Measurements from ENCODE around the gene MITF.

Gene MITF

DNA sequence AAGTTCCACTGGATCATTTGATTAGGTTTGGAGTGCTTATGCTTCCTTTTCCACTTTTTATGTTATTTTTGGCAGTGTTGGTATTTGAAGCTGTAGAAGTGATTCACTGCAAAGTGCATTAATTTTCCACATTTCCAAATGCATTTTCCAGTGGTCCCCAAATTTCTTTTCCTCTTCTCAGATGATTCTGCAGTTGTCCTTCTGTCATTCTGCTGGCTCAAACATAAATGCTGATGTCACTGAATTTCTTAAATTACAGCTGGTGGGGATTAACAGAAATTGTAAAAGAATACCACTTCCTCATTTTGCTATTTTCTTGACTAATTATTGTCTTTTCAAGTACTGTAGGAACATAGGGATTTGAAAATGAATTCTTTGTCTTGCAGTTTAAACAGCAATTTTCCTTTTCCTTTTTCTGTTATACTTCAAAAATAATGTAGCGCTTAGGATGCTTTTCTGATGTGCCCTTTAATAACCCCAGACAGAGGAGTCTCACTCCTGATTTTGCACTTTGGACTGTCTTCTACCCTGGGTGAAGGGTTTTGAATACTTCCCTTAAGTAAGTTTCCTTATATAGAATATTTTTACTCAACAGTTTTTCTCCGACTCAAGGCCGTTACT is 25.0 kb downstream of the MITF start:
- Mint-ChIP-seq H3K27me3 (no peaks in the 10 kb centered on the region), H3K4me3 (no peak overlapping the region), H3K27ac (no peak overlapping the region), H3K9me3 (no peaks in the 10 kb centered on the region), H3K4me1 (no peaks in the 10 kb centered on the region)
- DNase-seq: no peak
- no peak for ATAC-seq

DNA sequence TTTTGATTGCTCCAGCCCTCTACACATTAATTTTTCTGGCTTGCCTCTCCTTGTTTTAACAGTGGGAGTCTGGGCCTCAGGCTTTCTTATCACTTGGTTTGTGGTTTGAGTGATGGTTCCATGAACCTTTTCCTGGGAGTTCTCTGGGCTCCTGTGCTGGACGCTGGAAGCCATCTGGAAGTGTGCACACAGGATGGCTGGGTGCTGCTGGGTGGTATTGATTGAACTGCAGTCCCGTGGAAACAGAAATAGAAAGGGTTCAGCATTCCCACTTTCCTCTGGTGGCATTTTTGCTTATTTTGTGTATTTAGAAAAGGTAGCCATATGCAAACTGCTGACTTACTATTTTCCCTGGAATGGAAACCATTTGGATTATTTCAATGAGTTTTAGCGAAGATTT is 25.6 kb downstream of the MITF start:
- H3K27me3 Mint-ChIP-seq: no peaks in the 10 kb centered on the region
- no peak for DNase-seq
- H3K27ac Mint-ChIP-seq: no peak overlapping the region
- no peaks in the 10 kb centered on the region for H3K4me1 Mint-ChIP-seq
- H3K4me3 Mint-ChIP-seq: no peak overlapping the region
- H3K9me3 Mint-ChIP-seq: no peaks in the 10 kb centered on the region
- ATAC-seq: no peak

DNA sequence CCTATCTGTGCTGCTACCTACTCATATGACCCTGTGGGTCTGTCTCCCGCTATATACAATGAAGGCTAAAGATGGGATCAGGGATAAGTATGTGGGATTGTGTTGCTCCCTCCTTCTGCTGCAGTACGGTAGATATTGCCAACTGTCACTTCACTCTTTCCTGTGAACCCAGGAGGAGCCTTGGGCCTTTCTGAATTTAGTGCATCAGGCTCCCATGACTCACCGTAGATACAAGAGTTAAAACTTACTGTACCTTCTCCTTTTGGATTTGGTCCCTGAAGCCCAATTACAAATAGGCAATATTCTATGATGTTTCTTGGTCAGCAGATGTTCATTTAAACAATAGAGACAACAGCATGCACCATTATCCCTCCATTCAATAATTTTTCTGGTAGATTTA is 27.4 kb downstream of the MITF start:
- no peak for DNase-seq
- Mint-ChIP-seq H3K9me3 (no peaks in the 10 kb centered on the region), H3K4me1 (no peaks in the 10 kb centered on the region), H3K27ac (no peak overlapping the region), H3K4me3 (no peak overlapping the region), H3K27me3 (no peaks in the 10 kb centered on the region)
- ATAC-seq: no peak

DNA sequence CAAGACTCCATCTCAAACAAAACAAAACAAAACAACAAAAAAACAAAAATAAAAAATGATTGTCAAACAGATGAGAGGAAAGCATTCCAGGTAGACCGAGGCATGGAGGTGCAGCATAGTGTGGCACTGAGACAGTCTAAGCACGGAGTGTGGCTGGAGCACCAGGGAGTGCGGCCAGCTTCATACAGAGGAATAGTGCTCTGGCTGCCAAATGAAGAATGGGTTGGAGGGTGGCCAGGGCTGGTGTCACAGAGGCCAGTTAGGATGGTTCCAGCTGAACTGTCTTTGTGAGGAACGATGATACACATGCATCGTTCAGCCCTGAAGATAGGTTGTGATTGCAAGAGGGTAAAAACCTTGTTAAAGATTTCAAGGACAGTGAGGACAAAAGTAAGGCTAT is 28.3 kb downstream of the MITF start:
- DNase-seq: no peak

DNA sequence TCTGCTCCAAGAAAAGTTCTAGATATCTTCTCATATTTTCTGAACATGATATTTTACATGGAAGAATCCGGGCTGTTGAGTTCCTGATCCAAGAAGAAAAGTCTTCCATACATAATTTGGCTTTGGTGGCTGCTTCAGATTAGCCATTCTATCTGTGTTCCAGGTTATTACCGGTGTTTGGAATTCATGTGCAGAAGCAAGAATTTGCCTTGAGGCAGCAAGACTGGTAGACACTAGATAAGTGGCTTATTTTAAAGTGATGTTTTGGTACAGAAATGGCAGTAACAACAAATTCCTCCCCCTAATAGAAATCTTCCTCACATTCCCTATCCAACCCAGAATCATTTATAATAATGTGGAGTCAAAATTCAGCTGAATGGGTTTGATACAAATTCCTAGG is 29.2 kb downstream of the MITF start:
- no peaks in the 10 kb centered on the region for H3K4me1 Mint-ChIP-seq
- H3K9me3 Mint-ChIP-seq: peaks cover 0 to 6% of the 10 kb centered on the region in 2 donors
- H3K27me3 Mint-ChIP-seq: peaks cover 6% of the 10 kb centered on the region
- ATAC-seq (no peak), DNase-seq (no peak)
- H3K27ac Mint-ChIP-seq: no peak overlapping the region
- H3K4me3 Mint-ChIP-seq: no peak overlapping the region

More for the DNA sequence above, 28.3 kb downstream of the MITF start:
- no peaks in the 10 kb centered on the region for H3K9me3 Mint-ChIP-seq
- H3K27ac Mint-ChIP-seq: no peak overlapping the region
- peaks cover under 1% of the 10 kb centered on the region for H3K27me3 Mint-ChIP-seq
- no peak overlapping the region for H3K4me3 Mint-ChIP-seq
- H3K4me1 Mint-ChIP-seq: no peaks in the 10 kb centered on the region
- no peak for ATAC-seq

DNA sequence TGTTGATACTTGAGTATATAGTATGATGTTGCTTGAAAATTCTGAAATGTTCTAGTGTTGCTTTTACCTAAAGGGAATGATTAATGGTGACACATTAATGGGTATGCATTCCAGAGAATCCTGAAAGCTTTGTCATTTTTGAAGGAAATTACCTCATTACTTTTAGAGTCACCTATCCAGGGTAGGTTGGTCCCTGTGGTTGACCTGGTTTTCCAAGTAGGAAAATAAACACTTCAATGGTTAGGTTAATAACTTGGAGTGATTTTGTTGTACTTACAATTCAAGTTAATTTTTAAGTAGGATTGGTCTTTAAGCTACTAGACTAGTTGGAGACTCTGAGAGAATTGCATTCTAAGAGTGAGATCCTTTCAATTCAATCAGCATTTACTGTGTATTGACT is 31.0 kb downstream of the MITF start:
- peaks cover 6% of the 10 kb centered on the region for H3K27me3 Mint-ChIP-seq
- no peak overlapping the region for H3K4me3 Mint-ChIP-seq
- no peaks in the 10 kb centered on the region for H3K4me1 Mint-ChIP-seq
- ATAC-seq: no peak
- H3K27ac Mint-ChIP-seq: no peak overlapping the region
- H3K9me3 Mint-ChIP-seq: peaks cover 0 to 13% of the 10 kb centered on the region in 2 donors
- DNase-seq: no peak

DNA sequence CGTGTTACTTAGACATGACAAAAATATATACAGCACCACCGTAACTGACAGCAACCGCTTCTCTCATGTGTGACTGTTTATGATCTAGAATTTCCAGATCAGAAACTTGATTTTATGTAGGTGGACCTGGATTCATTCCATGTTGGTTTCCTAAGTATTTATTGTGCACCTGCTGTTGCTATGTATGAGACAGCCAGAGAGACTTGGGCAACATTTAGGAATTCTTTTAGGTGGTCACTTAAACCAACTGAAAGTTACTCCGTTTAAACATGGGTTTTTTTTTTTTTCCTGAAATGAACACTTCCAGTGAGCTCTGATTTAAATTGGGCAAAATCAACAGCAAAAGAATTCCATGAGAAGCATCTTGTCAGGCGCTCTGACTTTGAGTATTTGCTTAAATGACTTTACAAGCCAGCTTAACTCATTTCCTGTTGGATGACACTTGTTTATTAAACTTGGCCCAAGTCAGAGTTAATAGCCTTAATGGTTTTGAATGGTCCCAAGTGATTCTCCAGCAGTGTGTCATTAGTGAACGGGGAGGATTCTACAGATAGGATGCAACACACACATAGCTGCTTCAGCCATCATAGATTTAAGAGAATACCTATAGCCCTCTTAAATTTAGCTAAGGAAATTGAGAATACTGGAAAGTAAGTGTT is 31.8 kb downstream of the MITF start:
- H3K4me3 Mint-ChIP-seq: no peak overlapping the region
- H3K4me1 Mint-ChIP-seq: no peaks in the 10 kb centered on the region
- DNase-seq (no peak), ATAC-seq (no peak)
- H3K27ac Mint-ChIP-seq: peak overlapping the region in 1 of 2 donors; percentile 63
- H3K27me3 Mint-ChIP-seq: peaks cover 6% of the 10 kb centered on the region
- peaks cover 0 to 13% of the 10 kb centered on the region in 2 donors for H3K9me3 Mint-ChIP-seq

DNA sequence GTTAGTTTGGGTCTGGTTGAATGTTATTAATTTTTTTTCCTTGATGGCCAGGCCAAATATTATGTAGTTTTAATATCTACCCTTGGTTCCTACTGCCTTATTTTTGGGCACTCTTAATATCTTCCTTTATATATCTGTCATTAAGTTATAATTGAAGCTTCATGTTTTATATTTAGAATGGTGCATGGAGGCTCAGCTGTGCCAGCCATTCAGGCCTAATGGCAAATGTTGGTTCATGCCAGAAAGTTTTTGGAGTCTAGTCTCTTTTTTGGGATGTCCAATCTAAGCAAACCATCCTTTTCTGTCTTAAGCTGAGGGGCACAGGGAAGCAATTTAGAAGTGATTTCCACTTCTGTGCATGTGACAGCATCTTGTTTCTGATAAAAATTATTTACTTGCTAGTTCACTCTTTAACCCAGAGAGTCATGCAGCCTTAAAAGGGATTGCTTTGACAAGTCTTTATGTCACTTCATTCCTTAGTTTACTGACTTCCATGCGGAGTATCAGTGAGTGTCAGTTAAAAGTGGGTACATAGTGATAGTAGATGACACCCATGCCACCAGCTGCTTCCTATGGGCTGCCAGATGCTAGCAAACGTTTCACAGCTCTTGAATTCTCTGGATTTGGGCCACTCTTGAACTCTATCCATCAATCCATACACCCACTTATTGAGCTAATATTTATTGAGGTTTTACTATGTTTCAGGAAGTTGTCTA is 33.0 kb downstream of the MITF start:
- Mint-ChIP-seq H3K9me3 (peaks cover 0 to 13% of the 10 kb centered on the region in 2 donors), H3K4me3 (no peak overlapping the region), H3K4me1 (no peaks in the 10 kb centered on the region), H3K27ac (no peak overlapping the region), H3K27me3 (peaks cover 6% of the 10 kb centered on the region)
- ATAC-seq (no peak), DNase-seq (no peak)

DNA sequence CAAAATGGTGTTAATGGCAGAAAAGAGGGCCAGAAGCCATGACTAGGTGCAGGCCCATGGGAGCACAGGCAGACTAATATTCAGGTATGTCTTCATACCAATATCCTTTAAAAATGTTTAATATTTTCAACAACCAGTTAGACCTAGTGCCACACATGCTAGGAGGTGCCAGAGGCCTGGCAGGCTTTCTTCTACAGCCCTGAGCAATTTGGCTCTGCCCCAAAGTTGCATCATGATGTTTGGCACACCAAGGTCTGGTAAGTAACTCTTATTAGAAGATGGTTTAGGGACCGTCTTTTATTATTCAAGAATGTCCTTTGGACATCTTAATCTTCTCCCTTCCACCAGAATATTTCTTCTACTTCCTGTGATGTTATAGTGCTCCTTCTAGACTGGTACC is 34.8 kb downstream of the MITF start:
- Mint-ChIP-seq H3K4me1 (no peaks in the 10 kb centered on the region), H3K27me3 (peaks cover 6% of the 10 kb centered on the region), H3K9me3 (peaks cover 0 to 13% of the 10 kb centered on the region in 2 donors), H3K27ac (no peak overlapping the region), H3K4me3 (no peak overlapping the region)
- DNase-seq (no peak), ATAC-seq (no peak)

DNA sequence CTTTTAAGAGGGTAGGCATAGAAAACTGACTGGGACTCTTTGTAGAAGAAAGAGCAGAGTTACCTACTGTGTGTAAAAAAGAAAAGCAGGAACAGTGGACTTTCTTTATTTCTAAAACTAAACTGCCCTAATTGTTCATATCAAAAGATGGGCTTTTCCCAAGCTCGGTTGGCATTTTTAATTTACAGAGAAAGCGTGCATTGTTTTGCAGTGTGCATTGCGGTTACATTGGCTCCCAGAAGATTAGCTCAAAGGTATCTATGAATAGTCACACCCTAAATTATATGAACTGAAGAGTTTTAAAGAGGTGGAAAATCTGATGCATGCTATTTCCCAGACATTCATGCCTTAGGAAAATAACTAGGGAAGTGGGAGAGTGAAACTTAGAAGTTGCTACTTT is 36.5 kb downstream of the MITF start:
- no peak overlapping the region for H3K27ac Mint-ChIP-seq
- H3K9me3 Mint-ChIP-seq: peaks cover 0 to 13% of the 10 kb centered on the region in 2 donors
- no peaks in the 10 kb centered on the region for H3K4me1 Mint-ChIP-seq
- DNase-seq (no peak), ATAC-seq (no peak)
- no peak overlapping the region for H3K4me3 Mint-ChIP-seq
- peaks cover 6% of the 10 kb centered on the region for H3K27me3 Mint-ChIP-seq

DNA sequence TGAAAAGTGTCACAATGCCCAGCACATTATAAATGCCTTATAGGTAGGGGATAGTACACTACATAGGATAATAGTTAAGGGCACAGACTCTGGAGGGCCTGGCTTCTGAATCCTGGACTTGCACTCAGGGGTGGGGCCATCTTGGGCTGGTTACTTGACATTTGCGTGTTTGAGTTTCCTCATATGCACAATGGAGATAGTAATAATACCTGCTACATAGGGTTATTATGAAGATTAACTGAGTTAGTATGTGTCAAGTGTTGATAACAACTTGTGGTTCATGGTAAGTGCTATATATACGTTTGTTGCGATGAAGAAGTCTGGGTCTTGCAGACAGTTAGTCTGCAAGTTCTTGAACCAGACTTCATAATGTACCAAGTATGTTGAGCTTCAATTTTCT is 37.0 kb downstream of the MITF start:
- Mint-ChIP-seq H3K4me1 (no peaks in the 10 kb centered on the region), H3K27ac (no peak overlapping the region), H3K4me3 (no peak overlapping the region), H3K9me3 (peaks cover 0 to 13% of the 10 kb centered on the region in 2 donors), H3K27me3 (peaks cover 6% of the 10 kb centered on the region)
- ATAC-seq (no peak), DNase-seq (no peak)

DNA sequence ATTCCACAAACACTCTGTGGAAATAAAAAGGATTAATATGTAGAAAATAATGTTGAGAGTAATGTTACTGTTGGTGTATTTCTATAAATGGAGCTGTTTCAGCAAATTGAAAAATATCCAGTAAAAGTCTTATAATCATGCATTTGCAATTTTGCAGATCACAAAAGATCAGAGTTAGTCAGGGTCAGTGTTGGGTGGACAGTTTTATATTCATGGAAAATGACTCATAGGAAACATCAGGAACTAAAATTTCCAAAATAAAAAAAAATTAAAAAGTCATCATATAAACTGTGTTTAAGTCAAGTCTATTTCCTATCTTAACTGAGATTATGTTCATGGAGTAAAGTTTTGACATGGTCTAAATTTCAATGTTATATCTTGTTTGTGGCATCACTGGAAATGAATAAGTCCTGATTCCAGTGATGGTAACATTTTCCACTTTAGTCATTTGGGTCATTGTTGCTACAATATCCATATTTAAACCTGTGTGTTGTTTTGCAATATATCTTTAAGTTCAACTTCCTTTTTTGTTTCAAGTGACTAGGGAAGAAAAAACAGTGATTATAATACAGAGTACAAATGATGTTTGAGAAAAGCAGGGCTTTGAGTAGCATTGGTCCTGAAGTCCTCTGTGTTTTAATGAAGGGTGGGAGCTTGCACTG is 37.8 kb downstream of the MITF start:
- no peak overlapping the region for H3K4me3 Mint-ChIP-seq
- H3K4me1 Mint-ChIP-seq: no peaks in the 10 kb centered on the region
- H3K9me3 Mint-ChIP-seq: peaks cover 0 to 13% of the 10 kb centered on the region in 2 donors
- no peak overlapping the region for H3K27ac Mint-ChIP-seq
- H3K27me3 Mint-ChIP-seq: peaks cover 6% of the 10 kb centered on the region
- ATAC-seq (no peak), DNase-seq (no peak)

DNA sequence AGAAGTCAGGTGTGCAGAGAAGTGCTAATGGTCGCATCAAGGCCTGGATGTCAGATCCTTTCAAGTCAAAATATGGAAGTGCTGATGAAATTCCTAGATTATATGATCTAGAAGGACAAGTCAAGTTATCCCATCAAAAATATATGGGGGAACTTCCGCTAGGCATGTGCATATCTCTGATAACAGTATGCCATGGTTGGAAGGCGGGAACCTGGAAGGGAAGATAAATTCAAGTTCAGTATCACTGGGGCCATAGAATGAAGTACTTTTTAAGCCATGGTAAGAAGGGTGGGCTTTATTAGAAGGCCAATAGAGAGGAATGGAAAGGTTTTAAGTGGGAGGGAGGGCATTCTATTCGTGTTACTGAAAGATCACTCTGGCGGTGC is 38.3 kb downstream of the MITF start:
- ATAC-seq (no peak), DNase-seq (no peak)
- H3K4me1 Mint-ChIP-seq: no peaks in the 10 kb centered on the region
- H3K27ac Mint-ChIP-seq: no peak overlapping the region
- peaks cover 0 to 13% of the 10 kb centered on the region in 2 donors for H3K9me3 Mint-ChIP-seq
- no peak overlapping the region for H3K4me3 Mint-ChIP-seq
- H3K27me3 Mint-ChIP-seq: peaks cover 6% of the 10 kb centered on the region

DNA sequence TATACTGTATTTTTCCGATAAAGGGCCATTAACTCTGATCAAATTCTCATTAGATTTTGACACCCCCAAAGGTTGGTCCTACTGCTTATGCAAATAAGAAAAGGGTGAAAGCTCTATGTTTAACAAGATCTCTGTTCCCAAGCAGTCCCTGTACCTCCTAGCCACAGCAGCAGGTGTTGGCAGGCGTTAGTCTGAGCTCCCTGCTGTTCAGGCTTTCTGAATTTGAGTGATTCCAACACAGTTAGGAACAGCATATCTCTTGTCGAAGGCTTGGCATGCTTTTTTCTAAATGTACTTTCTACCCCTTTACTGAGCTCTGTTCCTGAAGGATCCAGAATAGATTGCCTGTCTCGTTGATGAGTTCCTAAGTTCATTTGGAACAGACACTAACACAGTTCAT is 42.3 kb downstream of the MITF start:
- Mint-ChIP-seq H3K27ac (no peak overlapping the region), H3K9me3 (peaks cover 0 to 3% of the 10 kb centered on the region in 2 donors), H3K4me1 (no peaks in the 10 kb centered on the region), H3K27me3 (no peaks in the 10 kb centered on the region), H3K4me3 (no peak overlapping the region)
- ATAC-seq: no peak
- DNase-seq: no peak

DNA sequence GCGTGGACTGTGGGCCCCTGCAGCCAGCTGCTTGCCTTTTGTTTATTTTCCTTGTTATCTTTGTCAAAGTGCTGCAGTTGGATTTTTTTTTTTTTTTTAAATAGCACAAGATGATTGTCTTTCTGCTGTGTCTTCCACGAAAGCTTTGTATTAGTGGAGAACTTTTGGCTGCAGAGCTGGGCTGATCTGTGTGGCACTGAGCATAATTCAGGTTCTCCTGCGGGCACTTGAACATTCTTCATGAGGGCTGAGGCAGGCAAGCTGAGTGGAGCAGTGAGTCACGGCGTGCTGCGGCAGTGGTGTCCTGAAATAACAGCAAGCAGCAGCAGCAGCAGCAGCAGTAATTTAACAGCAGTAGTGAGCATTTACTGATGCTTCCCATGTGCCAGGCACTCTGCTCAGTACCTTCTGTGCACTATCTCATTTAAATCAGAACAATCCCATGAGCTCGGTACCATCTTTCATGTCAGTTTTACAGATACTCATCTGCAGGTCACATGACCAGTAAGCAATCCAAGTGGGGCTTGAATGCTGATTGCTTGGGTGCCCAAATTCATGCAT is 45.8 kb downstream of the MITF start:
- ATAC-seq: no peak
- Mint-ChIP-seq H3K27ac (no peak overlapping the region), H3K9me3 (peaks cover 0 to 3% of the 10 kb centered on the region in 2 donors), H3K4me3 (no peak overlapping the region), H3K27me3 (no peaks in the 10 kb centered on the region), H3K4me1 (no peaks in the 10 kb centered on the region)
- no peak for DNase-seq

Measured in stimulated activated naive CD8-positive, alpha-beta T cell treated with anti-CD3 and anti-CD28 coated beads, Interleukin-15, amount 100 ng/mL, for 72 hours (primary cell).